Glutamatergic neuron (in vitro differentiated cells): Measurements from ENCODE around the gene BPIFB6. TPM values are rescaled to one million over a fixed set of nuclear protein-coding genes. Genes with fewer than 3 reads are reported as not detected.

Experiments
- DNase-seq: peaks from one replicate; pipeline ENCODE4 v3.0.0; 2022
- H3K27ac Mint-ChIP-seq: one replicate; pipeline ENCODE4 v1.8.0; 2020; ENCODE audit warnings: mild to moderate bottlenecking, mixed read lengths, inconsistent platforms; ENCODE audit not compliant: unreplicated experiment
- H3K27me3 Mint-ChIP-seq: one replicate; pipeline ENCODE4 v1.8.0; 2020; ENCODE audit warnings: mild to moderate bottlenecking, moderate library complexity, mixed read lengths, inconsistent platforms; ENCODE audit not compliant: unreplicated experiment
- H3K36me3 Mint-ChIP-seq: one replicate; pipeline ENCODE4 v1.8.0; 2020; ENCODE audit warnings: mild to moderate bottlenecking, mixed read lengths, inconsistent platforms; ENCODE audit not compliant: unreplicated experiment
- H3K4me1 Mint-ChIP-seq: one replicate; pipeline ENCODE4 v1.8.0; 2020; ENCODE audit warnings: mild to moderate bottlenecking, low read depth, mixed read lengths, inconsistent platforms; ENCODE audit not compliant: unreplicated experiment
- H3K4me3 Mint-ChIP-seq: one replicate; pipeline ENCODE4 v1.8.0; 2020; ENCODE audit warnings: mild to moderate bottlenecking, mixed read lengths, inconsistent platforms; ENCODE audit not compliant: unreplicated experiment
- H3K9me3 Mint-ChIP-seq: one replicate; pipeline ENCODE4 v1.8.0; 2020; ENCODE audit warnings: mild to moderate bottlenecking, moderate library complexity, mixed read lengths, inconsistent platforms; ENCODE audit not compliant: unreplicated experiment
- total RNA-seq: library from RNA; stranded (reverse); fragmentation: NEBNext Ultra II Directional; extraction: Animal tissue kit (Norgen Biotek cat#: 25700); gene quantifications from one replicate; pipeline ENCODE4 v1.2.1, GENCODE V29; 2021; ENCODE audit not compliant: unreplicated experiment
- TF ChIP-seq, protein P1 (sequence below): fragments of 200-600 bp; sonication (generic); IDR thresholded peaks from one replicate; pipeline ENCODE4 v1.5.0; 2021; ENCODE audit not compliant: partially characterized antibody, unreplicated experiment

BPIFB6 gene
- total RNA-seq, 1 donor from 2014 or later: not detected

GRCh38 chr20:33012327-33013189 is 18.9 kb upstream of the BPIFB6 start:
- Mint-ChIP-seq H3K27me3 (peaks cover 4% of the 10 kb centered on the region), H3K36me3 (no peaks in the 10 kb centered on the region)

GRCh38 chr20:33013701-33014326 is 17.6 kb upstream of the BPIFB6 start:
- TF ChIP-seq, protein P1, sequence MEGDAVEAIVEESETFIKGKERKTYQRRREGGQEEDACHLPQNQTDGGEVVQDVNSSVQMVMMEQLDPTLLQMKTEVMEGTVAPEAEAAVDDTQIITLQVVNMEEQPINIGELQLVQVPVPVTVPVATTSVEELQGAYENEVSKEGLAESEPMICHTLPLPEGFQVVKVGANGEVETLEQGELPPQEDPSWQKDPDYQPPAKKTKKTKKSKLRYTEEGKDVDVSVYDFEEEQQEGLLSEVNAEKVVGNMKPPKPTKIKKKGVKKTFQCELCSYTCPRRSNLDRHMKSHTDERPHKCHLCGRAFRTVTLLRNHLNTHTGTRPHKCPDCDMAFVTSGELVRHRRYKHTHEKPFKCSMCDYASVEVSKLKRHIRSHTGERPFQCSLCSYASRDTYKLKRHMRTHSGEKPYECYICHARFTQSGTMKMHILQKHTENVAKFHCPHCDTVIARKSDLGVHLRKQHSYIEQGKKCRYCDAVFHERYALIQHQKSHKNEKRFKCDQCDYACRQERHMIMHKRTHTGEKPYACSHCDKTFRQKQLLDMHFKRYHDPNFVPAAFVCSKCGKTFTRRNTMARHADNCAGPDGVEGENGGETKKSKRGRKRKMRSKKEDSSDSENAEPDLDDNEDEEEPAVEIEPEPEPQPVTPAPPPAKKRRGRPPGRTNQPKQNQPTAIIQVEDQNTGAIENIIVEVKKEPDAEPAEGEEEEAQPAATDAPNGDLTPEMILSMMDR: no peak
- no peak for DNase-seq
- no peaks in the 10 kb centered on the region for H3K36me3 Mint-ChIP-seq
- H3K4me3 Mint-ChIP-seq: no peak overlapping the region
- peaks cover 4% of the 10 kb centered on the region for H3K27me3 Mint-ChIP-seq
- H3K27ac Mint-ChIP-seq: no peak overlapping the region
- peaks cover 8% of the 10 kb centered on the region for H3K9me3 Mint-ChIP-seq
- H3K4me1 Mint-ChIP-seq: peaks cover 2% of the 10 kb centered on the region

More at GRCh38 chr20:33012327-33013189, 18.9 kb upstream of the BPIFB6 start:
- Mint-ChIP-seq H3K4me1 (peaks cover 2% of the 10 kb centered on the region), H3K27ac (no peak overlapping the region), H3K4me3 (no peak overlapping the region), H3K9me3 (peaks cover 8% of the 10 kb centered on the region)
- TF ChIP-seq, protein P1: no peak
- DNase-seq: no peak

- peaks cover 4% of the 10 kb centered on the region for H3K27me3 Mint-ChIP-seq
- no peak overlapping the region for H3K27ac Mint-ChIP-seq
- no peak overlapping the region for H3K4me3 Mint-ChIP-seq
- H3K9me3 Mint-ChIP-seq: peaks cover 5% of the 10 kb centered on the region
- H3K36me3 Mint-ChIP-seq: no peaks in the 10 kb centered on the region
- H3K4me1 Mint-ChIP-seq: peaks cover 2% of the 10 kb centered on the region
- DNase-seq: no peak
- TF ChIP-seq, protein P1: no peak
Measured at GRCh38 chr20:33014336-33015113, 16.9 kb upstream of the BPIFB6 start.

DNA sequence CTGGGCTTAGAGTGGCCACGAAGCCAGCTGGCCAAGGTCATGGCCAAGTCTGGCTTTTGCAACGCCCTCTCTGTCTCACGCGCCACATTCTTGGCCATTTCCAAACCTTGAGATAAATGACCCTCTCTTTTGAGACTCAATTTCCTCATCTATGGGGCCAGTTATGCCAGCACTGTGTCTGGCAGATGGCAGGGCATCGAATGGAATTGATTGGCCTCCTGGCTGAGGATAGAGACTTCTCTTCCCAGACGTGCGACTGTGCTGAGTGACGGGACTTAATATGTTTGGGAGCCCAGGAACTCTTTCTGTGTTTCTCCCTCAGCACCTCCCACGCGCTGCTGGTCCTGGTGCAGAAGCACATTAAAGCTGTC is 16.3 kb upstream of the BPIFB6 start:
- H3K4me3 Mint-ChIP-seq: no peak overlapping the region
- peaks cover 2% of the 10 kb centered on the region for H3K4me1 Mint-ChIP-seq
- no peak for DNase-seq
- H3K36me3 Mint-ChIP-seq: no peaks in the 10 kb centered on the region
- no peak overlapping the region for H3K27ac Mint-ChIP-seq
- H3K9me3 Mint-ChIP-seq: peaks cover 5% of the 10 kb centered on the region
- TF ChIP-seq, protein P1: no peak
- peaks cover 4% of the 10 kb centered on the region for H3K27me3 Mint-ChIP-seq
